GM19324 (cell line): ENCODE results near the gene NF1.
"Not testable (repeated sequence)": the region's sequence is repeated elsewhere in the genome, so short reads cannot be mapped to it uniquely, and the experiment has no call there.

Source experiments
- ATAC-seq: cut with Tn5 transposase; IDR thresholded peaks from one replicate; pipeline ENCODE4 v1.9.1; 2021; ENCODE audit warnings: mild to moderate bottlenecking, moderate library complexity; ENCODE audit not compliant: unreplicated experiment, low FRiP score

NF1 gene

GRCh38 chr17:31074772-31075555 is 19.8 kb upstream of the NF1 start:
- no peak for ATAC-seq

GRCh38 chr17:31078290-31078689 is 16.5 kb upstream of the NF1 start:
- no peak for ATAC-seq

GRCh38 chr17:31079731-31080130 is 15.0 kb upstream of the NF1 start:
- no peak for ATAC-seq

GRCh38 chr17:31085563-31085962 is 9.2 kb upstream of the NF1 start:
- no peak for ATAC-seq

GRCh38 chr17:31089471-31089870 is 5.3 kb upstream of the NF1 start:
- ATAC-seq: no peak

- ATAC-seq: not testable (repeated sequence)
Observed at GRCh38 chr17:31090650-31091049, 4.1 kb upstream of the NF1 start.

GRCh38 chr17:31092475-31093064 is 2.2 kb upstream of the NF1 start:
- ATAC-seq: no peak

- ATAC-seq: no peak
Observed at GRCh38 chr17:31093866-31094599, 744 bp upstream of the NF1 start.

GRCh38 chr17:31095236-31096105 is 694 bp downstream of the NF1 start:
- ATAC-seq: no peak

GRCh38 chr17:31096106-31096436 is 1.3 kb downstream of the NF1 start:
- no peak for ATAC-seq

GRCh38 chr17:31099016-31099415 is 4.2 kb downstream of the NF1 start:
- no peak for ATAC-seq

GRCh38 chr17:31100840-31101459 is 6.2 kb downstream of the NF1 start:
- ATAC-seq: no peak

- no peak for ATAC-seq
Observed at GRCh38 chr17:31101943-31102342, 7.2 kb downstream of the NF1 start.

- ATAC-seq: no peak
Observed at GRCh38 chr17:31105991-31106390, 11.2 kb downstream of the NF1 start.

- ATAC-seq: no peak
Observed at GRCh38 chr17:31111183-31111582, 16.4 kb downstream of the NF1 start.

GRCh38 chr17:31112001-31112661 is 17.4 kb downstream of the NF1 start:
- no peak for ATAC-seq

GRCh38 chr17:31113368-31113767 is 18.6 kb downstream of the NF1 start:
- ATAC-seq: not testable (repeated sequence)

- ATAC-seq: no peak
Observed at GRCh38 chr17:31113939-31114338, 19.2 kb downstream of the NF1 start.

GRCh38 chr17:31114956-31115555 is 20.3 kb downstream of the NF1 start:
- ATAC-seq: no peak
